Trophoblast cell (in vitro differentiated cells and primary cell): ENCODE measurements around the gene ZFHX3.

Experiments
- DNase-seq, 2 donors: peaks; one replicate each; pipeline ENCODE4 v3.0.0-alpha.2; 2016
- H2AFZ ChIP-seq: 2 replicates; pipeline ENCODE4 v1.6.1; 2013; ENCODE audit warnings: low read length, moderate library complexity, mild to moderate bottlenecking; ENCODE audit not compliant: insufficient read depth, poor library complexity
- H2AK5ac ChIP-seq: 2 replicates; pipeline ENCODE4 v1.6.1; 2013; ENCODE audit warnings: mild to moderate bottlenecking, low read length
- H2BK120ac ChIP-seq: 2 replicates; pipeline ENCODE4 v1.6.1; 2013; ENCODE audit warnings: low read length, mild to moderate bottlenecking, moderate library complexity; ENCODE audit not compliant: insufficient read depth, poor library complexity
- H2BK12ac ChIP-seq: 2 replicates; pipeline ENCODE4 v1.6.1; 2013; ENCODE audit warnings: mild to moderate bottlenecking, low read length, moderate library complexity
- H2BK5ac ChIP-seq: 2 replicates; pipeline ENCODE4 v1.6.1; 2013; ENCODE audit warnings: low read length, low read depth, moderate library complexity, mild to moderate bottlenecking; ENCODE audit not compliant: poor library complexity
- H3K14ac ChIP-seq: 2 replicates; pipeline ENCODE4 v1.6.1; 2013; ENCODE audit warnings: mild to moderate bottlenecking, low read length
- H3K18ac ChIP-seq: 2 replicates; pipeline ENCODE4 v1.6.1; 2013; ENCODE audit warnings: mild to moderate bottlenecking, low read length
- H3K23ac ChIP-seq: 2 replicates; pipeline ENCODE4 v1.6.1; 2013; ENCODE audit warnings: low read length
- H3K27ac ChIP-seq: 2 replicates; pipeline ENCODE4 v1.5.1; 2013; ENCODE audit warnings: low read depth, mild to moderate bottlenecking, inconsistent platforms, low read length, moderate library complexity
- H3K27me3 ChIP-seq: 2 replicates; pipeline ENCODE4 v1.6.1; 2013; ENCODE audit warnings: inconsistent platforms, mild to moderate bottlenecking, low read length, moderate library complexity; ENCODE audit not compliant: insufficient read depth
- H3K36me3 ChIP-seq, 2 experiments: 1 replicate in 1 of 2; 2 replicates in 1 of 2; pipeline ENCODE4 v1.6.1; 2013; ENCODE audit warnings: low read length in 2 of 2, mild to moderate bottlenecking in 2 of 2, moderate library complexity in 1 of 2; ENCODE audit not compliant: insufficient read depth in 2 of 2, control insufficient read depth in 1 of 2
- H3K4ac ChIP-seq: 2 replicates; pipeline ENCODE4 v1.6.1; 2013; ENCODE audit warnings: low read depth, mild to moderate bottlenecking, low read length, moderate library complexity
- H3K4me1 ChIP-seq, 2 experiments: 1 replicate in 1 of 2; 2 replicates in 1 of 2; pipeline ENCODE4 v1.6.1; 2013; ENCODE audit warnings: low read length in 2 of 2, mild to moderate bottlenecking in 2 of 2, moderate library complexity in 1 of 2; ENCODE audit not compliant: insufficient read depth in 2 of 2, control insufficient read depth in 1 of 2
- H3K4me2 ChIP-seq: 2 replicates; pipeline ENCODE4 v1.6.1; 2013; ENCODE audit warnings: inconsistent platforms, mild to moderate bottlenecking, low read length, moderate library complexity
- H3K4me3 ChIP-seq: 2 replicates; pipeline ENCODE4 v1.5.1; 2013; ENCODE audit warnings: mild to moderate bottlenecking, low read depth, low read length, inconsistent platforms
- H3K79me1 ChIP-seq: one replicate; pipeline ENCODE4 v1.6.1; 2013; ENCODE audit warnings: low read length
- H3K79me2 ChIP-seq: 2 replicates; pipeline ENCODE4 v1.6.1; 2013; ENCODE audit warnings: low read length, mild to moderate bottlenecking; ENCODE audit not compliant: control insufficient read depth, insufficient read depth, poor library complexity
- H3K9ac ChIP-seq: 2 replicates; pipeline ENCODE4 v1.6.1; 2013; ENCODE audit warnings: mild to moderate bottlenecking, low read length
- H3K9me3 ChIP-seq: 2 replicates; pipeline ENCODE4 v1.6.1; 2013; ENCODE audit warnings: low read depth, mild to moderate bottlenecking, control low read depth, inconsistent platforms, low read length; ENCODE audit not compliant: insufficient read depth
- H4K12ac ChIP-seq: 2 replicates; pipeline ENCODE4 v1.6.1; 2013; ENCODE audit warnings: low read depth, mild to moderate bottlenecking, low read length, moderate library complexity
- H4K8ac ChIP-seq: 2 replicates; pipeline ENCODE4 v1.6.1; 2013; ENCODE audit warnings: low read depth, mild to moderate bottlenecking, low read length, moderate library complexity
- H4K91ac ChIP-seq: one replicate; pipeline ENCODE4 v1.6.1; 2013; ENCODE audit warnings: low read depth, mild to moderate bottlenecking, low read length, moderate library complexity
- WGBS: extraction: QIAGEN DNeasy Blood & Tissue Kit; methylation state at CpG from one replicate; pipeline ENCODE4 v1.1.7; 2013; ENCODE audit warnings: missing lambda C conversion rate; ENCODE audit not compliant: insufficient read length, insufficient coverage; ENCODE audit errors: extremely low coverage; 5-methylcytosine and 5-hydroxymethylcytosine counted together

ZFHX3 gene

DNA sequence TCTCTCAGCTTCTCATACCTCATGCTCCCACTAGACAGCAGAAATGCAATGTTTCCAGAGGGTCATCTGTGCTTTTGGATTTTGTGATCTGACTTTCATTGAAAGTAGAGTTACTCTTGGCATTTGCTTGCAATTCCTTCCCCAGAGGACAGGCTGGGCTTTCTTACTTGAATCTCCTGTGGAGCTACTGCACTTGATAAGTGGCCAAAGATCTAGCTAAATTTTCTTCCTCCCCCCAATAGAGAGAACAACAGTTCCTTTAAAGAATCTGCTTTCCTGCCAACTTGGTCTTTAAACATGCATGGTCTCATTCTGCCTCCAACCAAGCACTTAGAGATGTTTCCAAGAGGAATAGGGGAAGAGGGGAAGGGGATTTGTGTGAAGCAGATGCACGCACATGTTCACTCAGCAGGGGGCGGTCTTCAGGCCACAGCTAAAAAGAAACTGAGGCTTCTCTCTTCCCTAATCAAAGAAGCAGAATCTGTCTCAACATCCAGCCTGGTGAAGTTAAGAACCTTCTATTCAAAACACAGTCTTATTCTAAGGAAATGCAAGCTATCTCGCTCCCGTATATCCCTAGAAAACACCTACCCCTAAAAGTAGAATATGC lies 229.6 kb downstream of the ZFHX3 start:
- Histone ChIP-seq H2BK5ac (no peak overlapping the region), H2BK120ac (no peak overlapping the region), H4K12ac (no peak overlapping the region), H4K91ac (no peak overlapping the region), H2BK12ac (no peak overlapping the region), H3K4me1 (no peaks in the 10 kb centered on the region), H2AK5ac (no peak overlapping the region), H3K9ac (no peak overlapping the region), H3K27ac (no peak overlapping the region), H3K18ac (no peak overlapping the region), H3K23ac (no peak overlapping the region), H3K79me1 (no peaks in the 10 kb centered on the region), H3K4me2 (no peak overlapping the region), H3K27me3 (no peaks in the 10 kb centered on the region), H3K79me2 (no peaks in the 10 kb centered on the region), H3K4ac (no peak overlapping the region), H3K4me3 (no peak overlapping the region), H4K8ac (no peak overlapping the region), H3K14ac (no peak overlapping the region), H3K36me3 (peaks cover 2% of the 10 kb centered on the region in 2 experiments), H3K9me3 (no peaks in the 10 kb centered on the region), H2AFZ (no peak overlapping the region)
- no CpG with 5 or more reads among the region's 4 CpGs for WGBS
- no peak for DNase-seq

GRCh38 chr16:72815348-72816318 lies 232.3 kb downstream of the ZFHX3 start:
- Histone ChIP-seq H3K18ac (no peak overlapping the region), H3K36me3 (peaks cover 8 to 12% of the 10 kb centered on the region in 2 experiments), H2AFZ (no peak overlapping the region), H3K79me1 (no peaks in the 10 kb centered on the region), H3K4ac (no peak overlapping the region), H3K9ac (no peak overlapping the region), H3K27me3 (no peaks in the 10 kb centered on the region), H4K91ac (no peak overlapping the region), H3K27ac (no peak overlapping the region), H2BK5ac (no peak overlapping the region), H3K9me3 (no peaks in the 10 kb centered on the region), H3K79me2 (no peaks in the 10 kb centered on the region), H3K4me1 (no peaks in the 10 kb centered on the region), H3K23ac (no peak overlapping the region), H2BK120ac (no peak overlapping the region), H3K14ac (no peak overlapping the region), H4K12ac (no peak overlapping the region), H3K4me3 (no peak overlapping the region), H2AK5ac (no peak overlapping the region), H4K8ac (no peak overlapping the region), H2BK12ac (no peak overlapping the region), H3K4me2 (no peak overlapping the region)
- no peak for DNase-seq
- WGBS: no CpG with 5 or more reads among the region's 5 CpGs

GRCh38 chr16:72814226-72814625 lies 233.7 kb downstream of the ZFHX3 start:
- Histone ChIP-seq H2AK5ac (no peak overlapping the region), H3K27me3 (no peaks in the 10 kb centered on the region), H3K14ac (no peak overlapping the region), H3K4me1 (no peaks in the 10 kb centered on the region), H2BK5ac (no peak overlapping the region), H3K18ac (no peak overlapping the region), H3K79me2 (no peaks in the 10 kb centered on the region), H3K79me1 (no peaks in the 10 kb centered on the region), H3K36me3 (peaks cover 8 to 12% of the 10 kb centered on the region in 2 experiments), H4K12ac (no peak overlapping the region), H4K91ac (no peak overlapping the region), H3K9me3 (no peaks in the 10 kb centered on the region), H2AFZ (no peak overlapping the region), H3K23ac (no peak overlapping the region), H2BK12ac (no peak overlapping the region), H2BK120ac (no peak overlapping the region), H3K4ac (no peak overlapping the region), H3K9ac (no peak overlapping the region), H3K4me3 (no peak overlapping the region), H4K8ac (no peak overlapping the region), H3K27ac (no peak overlapping the region), H3K4me2 (no peak overlapping the region)
- no peak for DNase-seq
- WGBS: no CpG with 5 or more reads among the region's 2 CpGs

DNA sequence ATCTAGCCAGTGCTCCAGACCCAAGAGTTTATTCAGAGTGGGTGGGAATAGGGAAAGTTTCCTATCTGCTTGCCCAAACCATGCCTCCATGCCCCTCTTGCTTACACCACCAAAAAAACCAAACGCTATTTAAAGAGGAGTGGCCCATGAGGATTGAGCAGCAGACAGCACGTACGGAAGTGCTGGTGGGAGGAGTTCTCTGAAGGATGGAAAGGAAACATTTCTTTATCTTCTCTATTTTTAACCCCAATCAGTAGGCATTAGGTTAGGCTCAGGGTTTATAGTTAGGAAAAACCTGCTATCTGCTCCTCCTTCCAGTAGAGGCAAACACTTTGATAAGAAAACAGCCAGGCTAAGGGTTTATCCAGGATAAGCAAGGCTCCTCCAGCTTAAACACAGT lies 235.3 kb downstream of the ZFHX3 start:
- no peaks in the 10 kb centered on the region for H3K79me2 ChIP-seq
- H3K9ac ChIP-seq: no peak overlapping the region
- no peak overlapping the region for H2BK12ac ChIP-seq
- H3K4me2 ChIP-seq: no peak overlapping the region
- DNase-seq: no peak
- no peaks in the 10 kb centered on the region for H3K79me1 ChIP-seq
- H4K8ac ChIP-seq: no peak overlapping the region
- no peaks in the 10 kb centered on the region for H3K27me3 ChIP-seq
- no peak overlapping the region for H4K91ac ChIP-seq
- WGBS: no CpG with 5 or more reads among the region's 3 CpGs
- no peak overlapping the region for H3K27ac ChIP-seq
- H3K36me3 ChIP-seq: peaks cover 8 to 12% of the 10 kb centered on the region in 2 experiments
- H2AK5ac ChIP-seq: no peak overlapping the region
- H3K9me3 ChIP-seq: no peaks in the 10 kb centered on the region
- no peak overlapping the region for H2BK5ac ChIP-seq
- no peak overlapping the region for H2BK120ac ChIP-seq
- no peak overlapping the region for H3K4ac ChIP-seq
- no peak overlapping the region for H2AFZ ChIP-seq
- H3K14ac ChIP-seq: no peak overlapping the region
- H3K4me3 ChIP-seq: no peak overlapping the region
- no peaks in the 10 kb centered on the region for H3K4me1 ChIP-seq
- no peak overlapping the region for H3K23ac ChIP-seq
- no peak overlapping the region for H3K18ac ChIP-seq
- H4K12ac ChIP-seq: no peak overlapping the region
